ENCODE measurements around the gene LGALS14.

DNA sequence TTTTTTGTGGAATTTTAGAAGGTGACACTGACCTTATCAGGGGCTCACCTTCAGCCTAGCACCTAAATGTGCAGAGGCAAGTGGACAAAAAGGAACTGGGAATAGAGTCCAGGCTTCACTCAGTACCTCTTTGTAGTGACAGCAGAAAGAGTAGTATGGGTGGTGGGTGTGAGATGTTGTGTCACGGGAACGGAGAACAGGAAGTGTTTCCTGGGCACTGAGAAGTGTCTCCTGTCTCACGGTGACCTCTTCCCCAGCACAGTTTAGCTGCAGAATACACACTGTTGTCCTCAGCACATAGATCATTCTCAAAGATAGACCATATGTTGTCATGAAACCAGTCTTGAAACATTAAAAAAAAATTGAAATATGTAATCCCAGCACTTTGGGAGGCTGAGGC lies 17.5 kb upstream of the LGALS14 start:
- no peak for TF ChIP-seq POLR2A (IDR thresholded peaks at IDR 0.05)
- TF ChIP-seq, protein P1, sequence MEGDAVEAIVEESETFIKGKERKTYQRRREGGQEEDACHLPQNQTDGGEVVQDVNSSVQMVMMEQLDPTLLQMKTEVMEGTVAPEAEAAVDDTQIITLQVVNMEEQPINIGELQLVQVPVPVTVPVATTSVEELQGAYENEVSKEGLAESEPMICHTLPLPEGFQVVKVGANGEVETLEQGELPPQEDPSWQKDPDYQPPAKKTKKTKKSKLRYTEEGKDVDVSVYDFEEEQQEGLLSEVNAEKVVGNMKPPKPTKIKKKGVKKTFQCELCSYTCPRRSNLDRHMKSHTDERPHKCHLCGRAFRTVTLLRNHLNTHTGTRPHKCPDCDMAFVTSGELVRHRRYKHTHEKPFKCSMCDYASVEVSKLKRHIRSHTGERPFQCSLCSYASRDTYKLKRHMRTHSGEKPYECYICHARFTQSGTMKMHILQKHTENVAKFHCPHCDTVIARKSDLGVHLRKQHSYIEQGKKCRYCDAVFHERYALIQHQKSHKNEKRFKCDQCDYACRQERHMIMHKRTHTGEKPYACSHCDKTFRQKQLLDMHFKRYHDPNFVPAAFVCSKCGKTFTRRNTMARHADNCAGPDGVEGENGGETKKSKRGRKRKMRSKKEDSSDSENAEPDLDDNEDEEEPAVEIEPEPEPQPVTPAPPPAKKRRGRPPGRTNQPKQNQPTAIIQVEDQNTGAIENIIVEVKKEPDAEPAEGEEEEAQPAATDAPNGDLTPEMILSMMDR (IDR thresholded peaks at IDR 0.05 in 4 of 5, conservative IDR thresholded peaks at IDR 0.05 in 1 of 5): no peak
